ENCODE results near the gene CDC40. TPM values are rescaled to one million over a fixed set of nuclear protein-coding genes. Genes with fewer than 3 reads are reported as not detected.

CDC40 gene
- polyA plus RNA-seq, 1 of the 3 experiments (the other 2 are of a cell fraction) = 7.4 TPM

DNA sequence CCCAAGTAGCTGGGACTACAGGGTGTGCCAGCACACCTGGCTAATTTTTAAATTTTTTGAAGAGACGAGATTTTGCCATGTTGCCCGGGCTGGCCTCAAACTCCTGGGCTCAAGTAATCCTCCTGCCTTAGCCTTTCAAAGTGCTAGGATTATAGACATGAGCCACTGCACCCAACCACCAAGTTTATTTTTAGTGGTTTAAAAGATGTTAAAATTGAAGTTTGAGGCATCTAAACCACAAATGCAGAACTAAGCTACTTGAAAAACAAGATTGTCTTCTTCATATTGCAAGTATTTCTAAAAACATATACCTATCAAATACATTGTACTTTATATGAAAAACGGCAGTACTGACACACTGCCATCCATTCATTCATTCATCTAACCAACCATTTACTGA, 32.4 kb upstream of the CDC40 start:
- no peaks in the 10 kb centered on the region for H3K4me1 ChIP-seq (ENCODE audit: control insufficient read depth in 1 of 2, insufficient read depth in 2 of 2, low read depth in 1 of 2, low read length in 1 of 2)
- peaks cover 0 to 1% of the 10 kb centered on the region in 2 experiments for H3K36me3 ChIP-seq (replicated peaks in 1 of 2; ENCODE audit: control insufficient read depth in 1 of 2, insufficient read depth in 2 of 2, low read length in 1 of 2)
- TF ChIP-seq EZH2phosphoT487 (IDR thresholded peaks at IDR 0.05; ENCODE audit: borderline replicate concordance, low read depth) = no peak
- TF ChIP-seq, protein P1, sequence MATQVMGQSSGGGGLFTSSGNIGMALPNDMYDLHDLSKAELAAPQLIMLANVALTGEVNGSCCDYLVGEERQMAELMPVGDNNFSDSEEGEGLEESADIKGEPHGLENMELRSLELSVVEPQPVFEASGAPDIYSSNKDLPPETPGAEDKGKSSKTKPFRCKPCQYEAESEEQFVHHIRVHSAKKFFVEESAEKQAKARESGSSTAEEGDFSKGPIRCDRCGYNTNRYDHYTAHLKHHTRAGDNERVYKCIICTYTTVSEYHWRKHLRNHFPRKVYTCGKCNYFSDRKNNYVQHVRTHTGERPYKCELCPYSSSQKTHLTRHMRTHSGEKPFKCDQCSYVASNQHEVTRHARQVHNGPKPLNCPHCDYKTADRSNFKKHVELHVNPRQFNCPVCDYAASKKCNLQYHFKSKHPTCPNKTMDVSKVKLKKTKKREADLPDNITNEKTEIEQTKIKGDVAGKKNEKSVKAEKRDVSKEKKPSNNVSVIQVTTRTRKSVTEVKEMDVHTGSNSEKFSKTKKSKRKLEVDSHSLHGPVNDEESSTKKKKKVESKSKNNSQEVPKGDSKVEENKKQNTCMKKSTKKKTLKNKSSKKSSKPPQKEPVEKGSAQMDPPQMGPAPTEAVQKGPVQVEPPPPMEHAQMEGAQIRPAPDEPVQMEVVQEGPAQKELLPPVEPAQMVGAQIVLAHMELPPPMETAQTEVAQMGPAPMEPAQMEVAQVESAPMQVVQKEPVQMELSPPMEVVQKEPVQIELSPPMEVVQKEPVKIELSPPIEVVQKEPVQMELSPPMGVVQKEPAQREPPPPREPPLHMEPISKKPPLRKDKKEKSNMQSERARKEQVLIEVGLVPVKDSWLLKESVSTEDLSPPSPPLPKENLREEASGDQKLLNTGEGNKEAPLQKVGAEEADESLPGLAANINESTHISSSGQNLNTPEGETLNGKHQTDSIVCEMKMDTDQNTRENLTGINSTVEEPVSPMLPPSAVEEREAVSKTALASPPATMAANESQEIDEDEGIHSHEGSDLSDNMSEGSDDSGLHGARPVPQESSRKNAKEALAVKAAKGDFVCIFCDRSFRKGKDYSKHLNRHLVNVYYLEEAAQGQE (IDR thresholded peaks at IDR 0.05; ENCODE audit: low read depth, low read length) = no peak
- no peak for TF ChIP-seq TAF1 (IDR thresholded peaks at IDR 0.05; ENCODE audit: borderline replicate concordance, low read depth, low read length)
- TF ChIP-seq FOSL2 (IDR thresholded peaks at IDR 0.05; ENCODE audit: borderline replicate concordance, low read depth) = no peak
- no peak for TF ChIP-seq RXRA (IDR thresholded peaks at IDR 0.05; ENCODE audit: borderline replicate concordance, low read depth)
- TF ChIP-seq EP300 (IDR thresholded peaks at IDR 0.05; ENCODE audit: borderline replicate concordance in 1 of 2, low read depth in 1 of 2, low read length in 1 of 2) = no peak
- TF ChIP-seq, protein P2, sequence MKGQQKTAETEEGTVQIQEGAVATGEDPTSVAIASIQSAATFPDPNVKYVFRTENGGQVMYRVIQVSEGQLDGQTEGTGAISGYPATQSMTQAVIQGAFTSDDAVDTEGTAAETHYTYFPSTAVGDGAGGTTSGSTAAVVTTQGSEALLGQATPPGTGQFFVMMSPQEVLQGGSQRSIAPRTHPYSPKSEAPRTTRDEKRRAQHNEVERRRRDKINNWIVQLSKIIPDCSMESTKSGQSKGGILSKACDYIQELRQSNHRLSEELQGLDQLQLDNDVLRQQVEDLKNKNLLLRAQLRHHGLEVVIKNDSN (IDR thresholded peaks at IDR 0.05; ENCODE audit: borderline replicate concordance, low read depth) = no peak
- TF ChIP-seq FOXJ3 (CRISPR knock-in tag; IDR thresholded peaks at IDR 0.05) = no peak
- TF ChIP-seq TEAD4 (IDR thresholded peaks at IDR 0.05; ENCODE audit: borderline replicate concordance, insufficient read depth) = no peak
- no peak for TF ChIP-seq RCOR1 (IDR thresholded peaks at IDR 0.05; ENCODE audit: low read length)
- no peak for TF ChIP-seq CHD2 (IDR thresholded peaks at IDR 0.05; ENCODE audit: low read length, partially characterized antibody)
- no peak for TF ChIP-seq ELF1 (IDR thresholded peaks at IDR 0.05)
- no peak for TF ChIP-seq FOXM1 (IDR thresholded peaks at IDR 0.05; ENCODE audit: low read depth)
- TF ChIP-seq JUND (IDR thresholded peaks at IDR 0.05) = no peak
- no peak for TF ChIP-seq GATA2 (CRISPR knock-in tag; IDR thresholded peaks at IDR 0.05)
- TF ChIP-seq, protein P3, sequence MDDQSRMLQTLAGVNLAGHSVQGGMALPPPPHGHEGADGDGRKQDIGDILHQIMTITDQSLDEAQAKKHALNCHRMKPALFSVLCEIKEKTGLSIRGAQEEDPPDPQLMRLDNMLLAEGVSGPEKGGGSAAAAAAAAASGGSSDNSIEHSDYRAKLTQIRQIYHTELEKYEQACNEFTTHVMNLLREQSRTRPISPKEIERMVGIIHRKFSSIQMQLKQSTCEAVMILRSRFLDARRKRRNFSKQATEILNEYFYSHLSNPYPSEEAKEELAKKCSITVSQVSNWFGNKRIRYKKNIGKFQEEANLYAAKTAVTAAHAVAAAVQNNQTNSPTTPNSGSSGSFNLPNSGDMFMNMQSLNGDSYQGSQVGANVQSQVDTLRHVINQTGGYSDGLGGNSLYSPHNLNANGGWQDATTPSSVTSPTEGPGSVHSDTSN (IDR thresholded peaks at IDR 0.05) = no peak
- TF ChIP-seq POLR2AphosphoS5 (IDR thresholded peaks at IDR 0.05; ENCODE audit: low read depth, low read length) = no peak
- no peak overlapping the region for H2AFZ ChIP-seq (ENCODE audit: low read depth)
- no peaks in the 10 kb centered on the region for H4K20me1 ChIP-seq (ENCODE audit: insufficient read depth)
- H3K27ac ChIP-seq (ENCODE audit: low read depth in 2 of 2, low read length in 1 of 2) = no peak overlapping the region
- ChIA-PET POLR2A (no interaction called here), CTCF (interaction anchor here (0.7 to 0.8 kb wide), 2 partner anchors 9 to 78 kb away, joined by 3 read pairs; no protein-coding TSS in a partner anchor)
- H3K4me3 ChIP-seq (ENCODE audit: low read depth in 2 of 2, low read length in 1 of 2) = no peak overlapping the region
- no peaks in the 10 kb centered on the region for H3K27me3 ChIP-seq (ENCODE audit: insufficient read depth)
- no peak overlapping the region for H3K9ac ChIP-seq
- WGBS (ENCODE audit: low lambda C conversion rate) = 87% methylated on average over 3 of the region's 3 CpGs
- H3F3A ChIP-seq (replicated peaks; ENCODE audit: insufficient read depth) = no peaks in the 10 kb centered on the region
- no peaks in the 10 kb centered on the region for H3K9me2 ChIP-seq
- peaks cover 5% of the 10 kb centered on the region; the same call in 1 of the 2 replicates for H3K79me2 ChIP-seq (ENCODE audit: insufficient read depth)
- DNase-seq = no peak
- H3K4me2 ChIP-seq = no peak overlapping the region
- H3K9me3 ChIP-seq = no peaks in the 10 kb centered on the region

Measured in SK-N-SH (cell line).